ENCODE results near the gene UBE3D. TPM values are rescaled to one million over a fixed set of nuclear protein-coding genes. Genes with fewer than 3 reads are reported as not detected.

Gene UBE3D
- total RNA-seq, 1 donor from 2014 or later: 12.1 TPM

DNA sequence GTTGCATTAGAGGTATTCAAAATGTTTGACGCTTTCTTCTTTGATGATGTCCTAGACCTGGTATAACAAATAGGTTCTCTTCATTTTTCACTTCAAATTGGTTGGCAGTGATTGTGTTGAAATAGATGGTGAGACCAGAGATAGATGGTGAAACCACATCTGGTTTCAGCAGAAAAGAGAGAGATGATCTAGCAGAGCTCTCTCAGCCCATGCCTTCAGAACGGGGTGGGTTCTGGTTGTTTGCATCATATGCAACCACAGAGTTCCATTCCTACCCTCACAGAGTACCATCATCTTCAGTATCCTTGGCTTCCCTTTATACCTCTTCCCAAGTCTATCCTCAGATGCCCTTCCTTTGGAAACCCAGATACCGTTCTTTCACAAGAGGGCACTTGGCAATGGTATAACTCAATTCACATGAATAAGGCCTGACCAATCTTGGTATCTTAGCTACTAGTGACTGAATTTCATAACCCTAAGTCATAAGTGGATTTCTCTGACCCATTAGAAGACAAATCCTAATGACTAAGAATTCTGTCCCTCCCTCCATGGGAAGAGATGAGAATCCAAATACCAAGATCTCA, 93.7 kb downstream of the UBE3D start:
- Mint-ChIP-seq H3K9me3 (ENCODE audit: unreplicated experiment) (no peaks in the 10 kb centered on the region), H3K27ac (ENCODE audit: unreplicated experiment) (no peak overlapping the region), H3K36me3 (ENCODE audit: low read depth, unreplicated experiment) (no peaks in the 10 kb centered on the region), H3K4me1 (ENCODE audit: unreplicated experiment) (no peaks in the 10 kb centered on the region), H3K4me3 (ENCODE audit: unreplicated experiment) (no peak overlapping the region), H3K27me3 (ENCODE audit: unreplicated experiment) (no peaks in the 10 kb centered on the region)
- TF ChIP-seq, protein P1, sequence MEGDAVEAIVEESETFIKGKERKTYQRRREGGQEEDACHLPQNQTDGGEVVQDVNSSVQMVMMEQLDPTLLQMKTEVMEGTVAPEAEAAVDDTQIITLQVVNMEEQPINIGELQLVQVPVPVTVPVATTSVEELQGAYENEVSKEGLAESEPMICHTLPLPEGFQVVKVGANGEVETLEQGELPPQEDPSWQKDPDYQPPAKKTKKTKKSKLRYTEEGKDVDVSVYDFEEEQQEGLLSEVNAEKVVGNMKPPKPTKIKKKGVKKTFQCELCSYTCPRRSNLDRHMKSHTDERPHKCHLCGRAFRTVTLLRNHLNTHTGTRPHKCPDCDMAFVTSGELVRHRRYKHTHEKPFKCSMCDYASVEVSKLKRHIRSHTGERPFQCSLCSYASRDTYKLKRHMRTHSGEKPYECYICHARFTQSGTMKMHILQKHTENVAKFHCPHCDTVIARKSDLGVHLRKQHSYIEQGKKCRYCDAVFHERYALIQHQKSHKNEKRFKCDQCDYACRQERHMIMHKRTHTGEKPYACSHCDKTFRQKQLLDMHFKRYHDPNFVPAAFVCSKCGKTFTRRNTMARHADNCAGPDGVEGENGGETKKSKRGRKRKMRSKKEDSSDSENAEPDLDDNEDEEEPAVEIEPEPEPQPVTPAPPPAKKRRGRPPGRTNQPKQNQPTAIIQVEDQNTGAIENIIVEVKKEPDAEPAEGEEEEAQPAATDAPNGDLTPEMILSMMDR (IDR thresholded peaks at IDR 0.05; ENCODE audit: unreplicated experiment): no peak
- no peak for DNase-seq (ENCODE audit: low spot score)

DNA sequence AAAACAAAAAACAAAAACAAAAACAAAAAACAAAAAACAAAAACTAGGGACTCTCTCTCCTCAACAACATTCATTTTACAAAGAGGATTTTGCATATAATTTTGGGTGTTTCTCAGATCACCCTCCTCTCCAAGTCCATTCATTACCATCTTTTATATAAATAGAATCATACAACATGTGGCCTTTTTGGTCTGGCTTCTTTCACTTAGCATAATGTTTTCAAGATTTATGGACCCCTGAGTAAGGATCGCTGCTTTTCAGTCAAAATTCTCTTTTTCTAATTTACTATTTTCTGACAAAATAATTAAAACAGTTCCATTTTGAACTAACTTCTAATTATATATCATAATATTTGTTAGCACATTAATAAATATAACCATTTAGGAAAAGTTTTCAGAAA, 94.8 kb downstream of the UBE3D start:
- Mint-ChIP-seq H3K4me3 (ENCODE audit: unreplicated experiment) (no peak overlapping the region), H3K27me3 (ENCODE audit: unreplicated experiment) (no peaks in the 10 kb centered on the region), H3K4me1 (ENCODE audit: unreplicated experiment) (no peaks in the 10 kb centered on the region), H3K36me3 (ENCODE audit: low read depth, unreplicated experiment) (no peaks in the 10 kb centered on the region), H3K9me3 (ENCODE audit: unreplicated experiment) (no peaks in the 10 kb centered on the region), H3K27ac (ENCODE audit: unreplicated experiment) (no peak overlapping the region)
- DNase-seq (ENCODE audit: low spot score): no peak
- TF ChIP-seq, protein P1 (IDR thresholded peaks at IDR 0.05; ENCODE audit: unreplicated experiment): no peak

DNA sequence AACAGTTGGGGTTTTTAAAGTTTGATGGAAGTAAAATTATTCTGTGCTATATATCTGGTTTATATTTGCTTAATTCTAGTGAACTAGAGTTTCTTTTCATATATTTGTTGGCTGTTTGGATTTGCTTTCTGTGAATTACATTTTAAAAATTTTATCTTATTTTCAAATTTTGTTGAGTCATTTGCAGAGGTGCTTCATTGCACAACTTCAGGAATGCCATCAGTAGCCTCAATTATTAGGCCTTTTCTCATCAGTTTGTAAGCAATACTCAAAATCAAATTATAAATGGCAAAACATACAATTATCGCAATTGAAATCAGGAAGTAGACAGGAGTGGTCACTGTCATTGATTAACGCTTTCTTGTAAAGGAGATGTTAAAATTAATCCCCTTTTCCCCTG, 96.9 kb downstream of the UBE3D start:
- no peaks in the 10 kb centered on the region for H3K36me3 Mint-ChIP-seq (ENCODE audit: low read depth, unreplicated experiment)
- TF ChIP-seq, protein P1 (IDR thresholded peaks at IDR 0.05; ENCODE audit: unreplicated experiment): no peak
- no peak for DNase-seq (ENCODE audit: low spot score)
- no peak overlapping the region for H3K4me3 Mint-ChIP-seq (ENCODE audit: unreplicated experiment)
- H3K4me1 Mint-ChIP-seq (ENCODE audit: unreplicated experiment): no peaks in the 10 kb centered on the region
- H3K27ac Mint-ChIP-seq (ENCODE audit: unreplicated experiment): no peak overlapping the region
- no peaks in the 10 kb centered on the region for H3K9me3 Mint-ChIP-seq (ENCODE audit: unreplicated experiment)
- H3K27me3 Mint-ChIP-seq (ENCODE audit: unreplicated experiment): no peaks in the 10 kb centered on the region

DNA sequence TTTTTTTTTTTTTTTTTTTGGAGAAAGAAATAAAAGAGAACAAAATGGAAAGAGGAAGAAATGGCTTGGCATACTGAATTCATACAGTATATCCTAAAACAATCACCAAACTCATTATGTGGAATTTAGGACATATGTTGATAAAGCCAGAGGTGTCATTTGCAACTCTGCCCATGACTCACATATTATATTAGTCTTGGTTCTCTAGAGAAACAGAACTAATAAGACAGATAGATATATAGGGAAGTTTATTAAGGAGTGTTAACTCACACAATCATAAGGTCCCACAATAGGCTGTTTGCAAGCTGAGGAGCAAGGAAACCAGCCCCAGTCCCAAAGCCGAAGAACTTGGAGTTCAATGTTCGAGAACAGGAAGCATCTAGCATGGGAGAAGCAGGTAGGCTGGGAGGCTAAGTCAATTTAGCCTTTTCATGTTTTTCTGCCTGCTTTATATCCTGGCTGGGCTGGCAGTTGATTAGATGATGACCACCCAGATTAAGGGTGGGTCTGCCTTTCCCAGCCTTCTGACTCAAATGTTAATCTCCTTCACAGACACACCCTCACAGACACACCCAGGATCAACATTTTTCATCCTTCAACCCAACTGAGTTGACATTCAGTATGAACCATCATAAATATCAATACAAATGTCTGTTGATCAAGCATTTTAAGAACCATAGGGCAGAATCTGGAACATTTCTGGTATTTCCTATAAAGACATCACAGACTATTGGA, 102.3 kb downstream of the UBE3D start:
- no peak for DNase-seq (ENCODE audit: low spot score)
- Mint-ChIP-seq H3K27me3 (ENCODE audit: unreplicated experiment) (no peaks in the 10 kb centered on the region), H3K9me3 (ENCODE audit: unreplicated experiment) (no peaks in the 10 kb centered on the region), H3K4me1 (ENCODE audit: unreplicated experiment) (peaks cover 12% of the 10 kb centered on the region), H3K36me3 (ENCODE audit: low read depth, unreplicated experiment) (no peaks in the 10 kb centered on the region), H3K4me3 (ENCODE audit: unreplicated experiment) (no peak overlapping the region), H3K27ac (ENCODE audit: unreplicated experiment) (no peak overlapping the region)
- TF ChIP-seq, protein P1 (IDR thresholded peaks at IDR 0.05; ENCODE audit: unreplicated experiment): no peak

DNA sequence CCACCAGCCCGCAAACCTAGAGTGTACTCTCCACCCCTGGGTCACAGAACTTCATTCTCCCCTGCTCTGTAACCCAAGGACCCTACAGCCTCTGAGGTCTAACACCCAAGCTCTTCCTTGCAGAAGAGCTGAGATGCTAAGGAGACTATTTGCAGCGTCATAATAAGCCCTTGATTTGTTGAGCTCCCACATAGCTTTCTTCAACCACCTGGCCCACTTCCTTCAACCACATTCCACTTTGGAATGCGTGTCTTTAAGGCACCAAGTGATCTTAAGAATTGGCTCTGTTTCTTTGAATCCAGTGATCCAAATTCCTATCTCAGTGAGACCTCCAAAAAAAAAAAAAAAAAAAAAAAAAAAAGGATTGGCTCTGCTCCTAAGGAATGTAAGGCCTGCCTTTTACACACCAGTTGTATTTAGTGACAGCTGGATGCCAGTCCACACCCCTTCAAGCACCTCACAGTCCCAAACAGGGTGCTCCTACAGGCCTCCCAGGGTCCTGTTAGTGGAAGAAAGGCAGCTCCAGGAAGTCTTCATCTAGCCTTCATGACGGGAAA, 106.2 kb downstream of the UBE3D start:
- no peaks in the 10 kb centered on the region for H3K9me3 Mint-ChIP-seq (ENCODE audit: unreplicated experiment)
- no peaks in the 10 kb centered on the region for H3K27me3 Mint-ChIP-seq (ENCODE audit: unreplicated experiment)
- TF ChIP-seq, protein P1 (IDR thresholded peaks at IDR 0.05; ENCODE audit: unreplicated experiment): no peak
- no peak overlapping the region for H3K4me3 Mint-ChIP-seq (ENCODE audit: unreplicated experiment)
- DNase-seq (ENCODE audit: low spot score): no peak
- H3K36me3 Mint-ChIP-seq (ENCODE audit: low read depth, unreplicated experiment): no peaks in the 10 kb centered on the region
- H3K27ac Mint-ChIP-seq (ENCODE audit: unreplicated experiment): no peak overlapping the region
- H3K4me1 Mint-ChIP-seq (ENCODE audit: unreplicated experiment): peaks cover 27% of the 10 kb centered on the region
